K562 (cell line): Measurements from ENCODE around the gene CLDN10. TPM values are rescaled to one million over a fixed set of nuclear protein-coding genes. Genes with fewer than 3 reads are reported as not detected.

ENCODE experiments used
- ATAC-seq: fragments of 200-7000 bp; cut with Tn5 transposase; 3 replicates; pipeline ENCODE4 v1.9.1; 2020; ENCODE audit warnings: moderate library complexity
- BruUV-seq: library from RNA; stranded (reverse); fragments of 400-500 nt; replicated peaks from 2 replicates; lab custom pipeline; 2021; lab: Mats Ljungman, UMichigan
- CTCF ChIA-PET: fragments of 300-600 bp; formaldehyde crosslinking; extraction: SDS; loops from one replicate; lab custom pipeline; 2021; ENCODE audit warnings: low intra/inter-chr PET ratio; lab: Yijun Ruan, JAX
- POLR2A ChIA-PET: fragments of 300-600, 350-650 bp; sonication (Branson Sonifier 250); formaldehyde crosslinking; extraction: SDS; loops from one replicate; lab custom pipeline; 2021; ENCODE audit warnings: antibody characterized with exemption, inconsistent platforms; lab: Yijun Ruan, JAX
- DNase-seq, 4 experiments: peaks; one replicate each; pipeline versions ENCODE4 v3.0.0 to v3.0.0-alpha.2; 2011 to 2018; ENCODE audit warnings: low spot score in 3 of 4, mixed read lengths in 3 of 4; ENCODE audit errors: extremely low read depth in 1 of 4
- FAIRE-seq: peaks from 2 replicates; lab custom pipeline; 2011; peaks lifted over from hg19 to GRCh38; lab: Jason Lieb, UNC
- H2AFZ ChIP-seq: 2 replicates; pipeline ENCODE4 v1.6.0; 2011; ENCODE audit warnings: low read depth, low read length, control low read depth, inconsistent platforms
- H3K27ac ChIP-seq: fragments of 200-600 bp; 3 replicates; pipeline ENCODE4 v1.8.0; 2011; ENCODE audit warnings: low read depth, mild to moderate bottlenecking, control low read depth, inconsistent platforms, low read length, moderate library complexity, mixed read lengths; ENCODE audit errors: extremely low read depth
- H3K27me3 ChIP-seq, 2 experiments: fragments of 300-600 bp in 1 of 2; 2 replicates in 1 of 2; 3 replicates in 1 of 2; pipeline versions ENCODE4 v1.6.0 to v1.8.0; 2011; ENCODE audit warnings: inconsistent platforms in 2 of 2, low read length in 2 of 2, mild to moderate bottlenecking in 1 of 2, mixed read lengths in 1 of 2, moderate library complexity in 1 of 2; ENCODE audit not compliant: control insufficient read depth in 2 of 2, insufficient read depth in 2 of 2
- H3K36me3 ChIP-seq: fragments of 300-600 bp; 3 replicates; pipeline ENCODE4 v1.8.0; 2011; ENCODE audit warnings: mild to moderate bottlenecking, low read length, inconsistent platforms; ENCODE audit not compliant: control insufficient read depth, insufficient read depth
- H3K4me1 ChIP-seq, 2 experiments: fragments of 200-600 bp in 1 of 2; replicated peaks in 1 of 2; 2 replicates in 1 of 2; 3 replicates in 1 of 2; pipeline versions ENCODE4 v1.5.1 to v1.8.0; 2011; ENCODE audit warnings: inconsistent platforms in 2 of 2, low read length in 2 of 2, mild to moderate bottlenecking in 1 of 2, mixed read lengths in 1 of 2, moderate library complexity in 1 of 2; ENCODE audit not compliant: control insufficient read depth in 2 of 2, insufficient read depth in 2 of 2
- H3K4me2 ChIP-seq: 2 replicates; pipeline ENCODE4 v1.6.1; 2011; ENCODE audit warnings: low read length, control low read depth, inconsistent platforms, mixed read lengths; ENCODE audit not compliant: insufficient read depth
- H3K4me3 ChIP-seq: fragments of 200-600 bp; sonication (generic), shearing (Covaris generic); 2 replicates; pipeline ENCODE4 v1.5.1; 2016; ENCODE audit warnings: control low read depth, inconsistent platforms
- H3K79me2 ChIP-seq: fragments of 200-600 bp; 3 replicates; pipeline ENCODE4 v1.8.0; 2011; ENCODE audit warnings: low read length, inconsistent platforms; ENCODE audit not compliant: control insufficient read depth, insufficient read depth
- H3K9ac ChIP-seq, 2 experiments: 2 replicates each; pipeline versions ENCODE4 v1.6.0 to v1.6.1; 2011; ENCODE audit warnings: low read depth in 2 of 2, low read length in 2 of 2, control low read depth in 1 of 2, inconsistent platforms in 1 of 2, mild to moderate bottlenecking in 1 of 2, mixed read lengths in 1 of 2; ENCODE audit not compliant: insufficient read depth in 1 of 2
- H3K9me1 ChIP-seq: one replicate; pipeline ENCODE4 v1.6.0; 2011; ENCODE audit warnings: inconsistent platforms, mild to moderate bottlenecking, low read length, moderate library complexity; ENCODE audit not compliant: control insufficient read depth, insufficient read depth
- H3K9me3 ChIP-seq: replicated peaks from 2 replicates; pipeline ENCODE4 v1.5.1; 2011; ENCODE audit warnings: low read depth, low read length, inconsistent platforms; ENCODE audit not compliant: control insufficient read depth, insufficient read depth
- H4K20me1 ChIP-seq: replicated peaks from 2 replicates; pipeline ENCODE4 v1.6.1; 2011; ENCODE audit warnings: low read length, inconsistent platforms, mixed read lengths; ENCODE audit not compliant: control insufficient read depth, insufficient read depth
- ATF2 ChIP-seq: sonication (generic); formaldehyde crosslinking; IDR thresholded peaks from 2 replicates; pipeline ENCODE4 v1.8.1; 2022; ENCODE audit warnings: missing genetic modification reagents
- BRD9 ChIP-seq: fragments of 450-650 bp; IDR thresholded peaks from 2 replicates; pipeline ENCODE4 v1.6.1; 2018; ENCODE audit warnings: low read depth; ENCODE audit not compliant: partially characterized antibody
- CBFA2T2 ChIP-seq: fragments of 450-650 bp; conservative IDR thresholded peaks from 2 replicates; pipeline ENCODE4 v1.6.1; 2017; ENCODE audit warnings: mild to moderate bottlenecking
- GATA2 ChIP-seq: sonication (generic); formaldehyde crosslinking; IDR thresholded peaks from 2 replicates; pipeline ENCODE4 v1.4.0; 2020; ENCODE audit warnings: mild to moderate bottlenecking, missing genetic modification reagents
- HDAC3 ChIP-seq: fragments of 450-650 bp; IDR thresholded peaks from 2 replicates; pipeline ENCODE4 v1.6.1; 2018; ENCODE audit warnings: borderline replicate concordance, mild to moderate bottlenecking, moderate library complexity; ENCODE audit not compliant: partially characterized antibody
- MTA1 ChIP-seq: fragments of 450-650 bp; IDR thresholded peaks from 2 replicates; pipeline ENCODE4 v1.6.1; 2017; ENCODE audit warnings: borderline replicate concordance
- NCOA6 ChIP-seq: fragments of 450-650 bp; IDR thresholded peaks from 2 replicates; pipeline ENCODE4 v1.6.1; 2017; ENCODE audit warnings: mild to moderate bottlenecking
- NKRF ChIP-seq: fragments of 450-650 bp; IDR thresholded peaks from 2 replicates; pipeline ENCODE4 v1.6.1; 2016; ENCODE audit warnings: borderline replicate concordance
- RBM17 ChIP-seq: fragments of 200-400 bp; formaldehyde crosslinking; IDR thresholded peaks from 2 replicates; pipeline ENCODE4 v1.6.1; 2017; ENCODE audit warnings: low read depth, mild to moderate bottlenecking, low read length, borderline replicate concordance
- RFX5 ChIP-seq: IDR thresholded peaks from 2 replicates; pipeline ENCODE4 v1.6.1; 2011; ENCODE audit warnings: low read depth, mild to moderate bottlenecking, improper control_type of control experiment, low read length
- TAF1 ChIP-seq: IDR thresholded peaks from 2 replicates; pipeline ENCODE4 v1.6.1; 2011; ENCODE audit warnings: mild to moderate bottlenecking, low read length, moderate library complexity; ENCODE audit not compliant: insufficient read depth, control insufficient read depth, severe bottlenecking; ENCODE audit errors: extremely low read depth
- ZNF280A ChIP-seq: fragments of 450-650 bp; IDR thresholded peaks from 2 replicates; pipeline ENCODE4 v1.6.1; 2018; ENCODE audit warnings: mild to moderate bottlenecking, low read depth; ENCODE audit not compliant: partially characterized antibody
- ZNF311 ChIP-seq: fragments of 250-450 bp; sonication (Bioruptor Pico); IDR thresholded peaks from 2 replicates; pipeline ENCODE4 v1.4.0; 2020; ENCODE audit warnings: mild to moderate bottlenecking, moderate library complexity
- ZNF384 ChIP-seq: IDR thresholded peaks from 2 replicates; pipeline ENCODE4 v1.6.1; 2012; ENCODE audit warnings: low read depth, low read length, improper control_type of control experiment
- WGBS: fragments of 100-300 bp; shearing (Covaris generic); methylation state at CpG from one replicate; pipeline ENCODE4 v1.1.6; 2016; ENCODE audit warnings: low coverage, mixed read lengths; ENCODE audit not compliant: insufficient coverage; ENCODE audit errors: missing lambda C conversion rate; 5-methylcytosine and 5-hydroxymethylcytosine counted together
- in situ Hi-C: fragments of 300-500 bp; cut with MboI; formaldehyde crosslinking; loops from 4 replicates; pipeline ENCODE4 v1.15.0; 2018; ENCODE audit warnings: inconsistent platforms, mixed read lengths
- intact Hi-C: fragments of 100-400 bp; cut with micrococcal nuclease; formaldehyde crosslinking; loops from 2 replicates; pipeline ENCODE4 v1.14.2; 2022
- polyA plus RNA-seq, 8 experiments: library from polyadenylated mRNA; depleted of rRNA in 4 of 8; stranded (reverse) in 5 of 8; unstranded in 3 of 8; fragments of >200 nt; fragmentation: Nextera tagmentation in 2 of 8; fragmentation: Illumina TruSeq in 1 of 8; extraction: Ambion mirVana in 2 of 8; extraction: Trizol in 1 of 8; gene quantifications; 2 replicates each; pipeline versions ENCODE4 v1.2.1 to v1.2.3, GENCODE V29; 2011 to 2014; ENCODE audit warnings: inconsistent platforms in 1 of 8, missing spikeins in 1 of 8
- total RNA-seq, 7 experiments: library from RNA; depleted of rRNA in 6 of 7; stranded (reverse); fragments of >200 nt in 6 of 7; fragmentation: Illumina TruSeq in 2 of 7; extraction: Trizol in 2 of 7; gene quantifications; 2 replicates each; pipeline versions ENCODE4 v1.2.1 to v1.2.3, GENCODE V29; 2011 to 2021; ENCODE audit warnings: low replicate concordance in 1 of 7

CLDN10 gene
- total and polyA plus RNA-seq, 9 of the 15 experiments (the other 6 are each of a cell fraction or from before 2014, with no cell fraction given): not detected

- Histone ChIP-seq H3K9me3 (no peaks in the 10 kb centered on the region), H3K27me3 (peaks cover 0 to 14% of the 10 kb centered on the region in 2 experiments; a peak in 1 of 5 replicates), H2AFZ (no peak overlapping the region), H3K4me3 (no peak overlapping the region), H3K9me1 (no peaks in the 10 kb centered on the region), H3K79me2 (no peaks in the 10 kb centered on the region), H3K9ac (no peak overlapping the region), H3K4me1 (no peaks in the 10 kb centered on the region), H4K20me1 (no peaks in the 10 kb centered on the region), H3K27ac (no peak overlapping the region), H3K4me2 (no peak overlapping the region), H3K36me3 (no peaks in the 10 kb centered on the region)
- no TSS peak for BruUV-seq
- 2% methylated on average over 6 of the region's 6 CpGs for WGBS
- ChIA-PET CTCF (no interaction called here), POLR2A (interaction anchor here (1.0 to 1.3 kb wide), 2 partner anchors 8 to 11 kb away, joined by 4 read pairs; no protein-coding TSS in a partner anchor)
- intact Hi-C loops (no loop called here), in situ Hi-C loops (no loop called here)
- no peak for FAIRE-seq
- ATAC-seq: no peak
- no peak for TF ChIP-seq TAF1
- no peak for TF ChIP-seq RBM17
- TF ChIP-seq BRD9: no peak
- no peak for TF ChIP-seq ATF2 (CRISPR knock-in tag)
- no peak for TF ChIP-seq ZNF384
- no peak for TF ChIP-seq RFX5
- TF ChIP-seq GATA2 (CRISPR knock-in tag): no peak
- no peak for TF ChIP-seq ZNF311 (CRISPR knock-in tag)
- TF ChIP-seq HDAC3: no peak
- no peak for TF ChIP-seq MTA1
- TF ChIP-seq ZNF280A: no peak
- TF ChIP-seq NKRF: no peak
- no peak for TF ChIP-seq NCOA6
- no peak for TF ChIP-seq CBFA2T2
- DNase-seq: no peak
Measured at GRCh38 chr13:95601906-95602305, 49.4 kb downstream of the CLDN10 start.
